SU-DHL-6 (cell line): ENCODE measurements around the gene LRRC72.

ENCODE experiments used
- EZH2phosphoT487 ChIP-seq: fragments of 200-600 bp; sonication (generic), shearing (Covaris generic); conservative IDR thresholded peaks from 2 replicates; pipeline ENCODE4 v1.6.1; 2018; ENCODE audit warnings: mild to moderate bottlenecking, antibody characterized with exemption, low read length, moderate library complexity, mixed read lengths
- TF ChIP-seq, protein P1 (sequence below): fragments of 200-600 bp; sonication (generic); IDR thresholded peaks from one replicate; pipeline ENCODE4 v1.5.1; 2017; ENCODE audit warnings: antibody characterized with exemption, mild to moderate bottlenecking, low read length, moderate library complexity; ENCODE audit not compliant: insufficient read depth, poor library complexity, severe bottlenecking

DNA sequence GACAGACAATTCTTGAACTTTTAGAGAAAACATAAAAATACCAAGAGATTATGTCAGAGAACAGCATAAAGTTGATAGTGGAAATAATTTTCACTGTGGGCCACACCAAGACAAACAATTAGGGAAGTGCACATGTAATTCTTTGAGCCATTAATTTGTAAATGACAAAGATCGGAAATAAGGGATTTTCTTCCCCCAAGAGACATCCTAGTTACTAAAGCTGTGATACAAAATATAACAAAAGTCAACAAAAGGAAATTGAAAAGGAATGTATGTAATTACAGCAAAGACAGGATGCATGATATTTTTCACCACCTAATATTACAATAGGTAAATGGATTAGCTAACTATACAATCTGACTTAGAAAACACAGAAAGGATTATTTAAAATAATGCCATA lies 12.4 kb upstream of the LRRC72 start:
- TF ChIP-seq, protein P1, sequence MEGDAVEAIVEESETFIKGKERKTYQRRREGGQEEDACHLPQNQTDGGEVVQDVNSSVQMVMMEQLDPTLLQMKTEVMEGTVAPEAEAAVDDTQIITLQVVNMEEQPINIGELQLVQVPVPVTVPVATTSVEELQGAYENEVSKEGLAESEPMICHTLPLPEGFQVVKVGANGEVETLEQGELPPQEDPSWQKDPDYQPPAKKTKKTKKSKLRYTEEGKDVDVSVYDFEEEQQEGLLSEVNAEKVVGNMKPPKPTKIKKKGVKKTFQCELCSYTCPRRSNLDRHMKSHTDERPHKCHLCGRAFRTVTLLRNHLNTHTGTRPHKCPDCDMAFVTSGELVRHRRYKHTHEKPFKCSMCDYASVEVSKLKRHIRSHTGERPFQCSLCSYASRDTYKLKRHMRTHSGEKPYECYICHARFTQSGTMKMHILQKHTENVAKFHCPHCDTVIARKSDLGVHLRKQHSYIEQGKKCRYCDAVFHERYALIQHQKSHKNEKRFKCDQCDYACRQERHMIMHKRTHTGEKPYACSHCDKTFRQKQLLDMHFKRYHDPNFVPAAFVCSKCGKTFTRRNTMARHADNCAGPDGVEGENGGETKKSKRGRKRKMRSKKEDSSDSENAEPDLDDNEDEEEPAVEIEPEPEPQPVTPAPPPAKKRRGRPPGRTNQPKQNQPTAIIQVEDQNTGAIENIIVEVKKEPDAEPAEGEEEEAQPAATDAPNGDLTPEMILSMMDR: no peak
- TF ChIP-seq EZH2phosphoT487: no peak
